AG04450 (cell line): ENCODE results near the gene CNTNAP2. TPM values are rescaled to one million over a fixed set of nuclear protein-coding genes. Genes with fewer than 3 reads are reported as not detected.

Experiments used
- CTCF ChIA-PET: fragments of 300-600, 350-600 bp; formaldehyde crosslinking; extraction: SDS; loops from one replicate; lab custom pipeline; 2022; ENCODE audit warnings: antibody characterized with exemption, inconsistent platforms; lab: Charles Lee
- POLR2A ChIA-PET: fragments of 350-600 bp; formaldehyde crosslinking; extraction: SDS; loops from one replicate; lab custom pipeline; 2021; ENCODE audit warnings: antibody characterized with exemption, inconsistent platforms; lab: Yijun Ruan, JAX
- DNase-seq: peaks from one replicate; pipeline ENCODE4 v3.0.0-alpha.2; 2011; ENCODE audit warnings: low read depth, low spot score
- H3K27ac ChIP-seq: one replicate; pipeline ENCODE4 v1.5.1; 2012; ENCODE audit warnings: low read depth, low read length, control low read depth
- H3K27me3 ChIP-seq: one replicate; pipeline ENCODE4 v1.6.0; 2012; ENCODE audit warnings: low read length; ENCODE audit not compliant: control insufficient read depth, insufficient read depth
- H3K4me3 ChIP-seq: 2 replicates; pipeline ENCODE4 v1.5.1; 2011; ENCODE audit warnings: mild to moderate bottlenecking, low read depth, low read length, control low read depth
- H3K9me3 ChIP-seq: 2 replicates; pipeline ENCODE4 v1.5.1; 2012; ENCODE audit warnings: low read length; ENCODE audit not compliant: control insufficient read depth, insufficient read depth
- CTCF ChIP-seq: IDR thresholded peaks from 2 replicates; pipeline ENCODE4 v1.5.1; 2011; ENCODE audit warnings: low read depth, low read length, control low read depth, inconsistent platforms
- polyA minus RNA-seq: library from RNA; depleted of rRNA, polyadenylated mRNA; stranded (reverse); fragments of >200 nt; gene quantifications from 2 replicates; pipeline ENCODE4 v1.2.3, GENCODE V29; 2011; rRNA and poly(A)+ RNA removed
- polyA plus RNA-seq: library from polyadenylated mRNA; depleted of rRNA; stranded (reverse); fragments of >200 nt; gene quantifications from 2 replicates; pipeline ENCODE4 v1.2.3, GENCODE V29; 2011; rRNA removed

Gene CNTNAP2
- polyA plus RNA-seq (not detected in 2 replicates), polyA minus RNA-seq (not detected in 2 replicates)

- H3K9me3 ChIP-seq: peaks cover 15% of the 10 kb centered on the region
- CTCF ChIA-PET: no interaction called here
- DNase-seq: no peak
- POLR2A ChIA-PET: no interaction called here
- TF ChIP-seq CTCF: no peak
- no peaks in the 10 kb centered on the region for H3K27me3 ChIP-seq
- H3K27ac ChIP-seq: no peak within 1 kb of the TSS
- no peak within 1 kb of the TSS for H3K4me3 ChIP-seq
Measured at GRCh38 chr7:146116521-146117222, at the start of gene CNTNAP2. CNTNAP2 (plus strand) TSS chr7:146116801; CDS start chr7:146116877, 76 bp downstream.

- CTCF ChIA-PET: no interaction called here
- no peak for TF ChIP-seq CTCF
- Histone ChIP-seq H3K9me3 (peaks cover 14% of the 10 kb centered on the region), H3K27me3 (no peaks in the 10 kb centered on the region), H3K27ac (no peak overlapping the region), H3K4me3 (no peak overlapping the region)
- DNase-seq: no peak
- POLR2A ChIA-PET: no interaction called here
Measured at GRCh38 chr7:146067880-146068279, 48.7 kb upstream of the CNTNAP2 start.

GRCh38 chr7:146074195-146074765, 42.3 kb upstream of the CNTNAP2 start:
- ChIA-PET CTCF (no interaction called here), POLR2A (no interaction called here)
- H3K27me3 ChIP-seq: no peaks in the 10 kb centered on the region
- H3K27ac ChIP-seq: no peak overlapping the region
- no peak for DNase-seq
- TF ChIP-seq CTCF: no peak
- H3K9me3 ChIP-seq: peaks cover 16% of the 10 kb centered on the region
- no peak overlapping the region for H3K4me3 ChIP-seq

- DNase-seq: no peak
- CTCF ChIA-PET: no interaction called here
- no peak overlapping the region for H3K27ac ChIP-seq
- POLR2A ChIA-PET: no interaction called here
- H3K9me3 ChIP-seq: peaks cover 16% of the 10 kb centered on the region
- no peak overlapping the region for H3K4me3 ChIP-seq
- no peaks in the 10 kb centered on the region for H3K27me3 ChIP-seq
- TF ChIP-seq CTCF: no peak
Measured at GRCh38 chr7:146076344-146076743, 40.3 kb upstream of the CNTNAP2 start.

GRCh38 chr7:146084086-146084485, 32.5 kb upstream of the CNTNAP2 start:
- CTCF ChIA-PET: no interaction called here
- H3K4me3 ChIP-seq: no peak overlapping the region
- H3K27me3 ChIP-seq: no peaks in the 10 kb centered on the region
- POLR2A ChIA-PET: no interaction called here
- no peak for DNase-seq
- TF ChIP-seq CTCF: no peak
- no peak overlapping the region for H3K27ac ChIP-seq
- no peaks in the 10 kb centered on the region for H3K9me3 ChIP-seq
